Activated effector memory CD4-positive, alpha-beta T cell treated with Interleukin-2 at 50 U/mL for 16 hours (primary cell): ENCODE data around the gene DHCR7.
"Not testable (repeated sequence)": the region's sequence is repeated elsewhere in the genome, so short reads cannot be mapped to it uniquely, and the experiment has no call there.

Experiments used
- DNase-seq: peaks from one replicate; pipeline ENCODE4 v3.0.0-alpha.2; 2020

Gene DHCR7

DNA sequence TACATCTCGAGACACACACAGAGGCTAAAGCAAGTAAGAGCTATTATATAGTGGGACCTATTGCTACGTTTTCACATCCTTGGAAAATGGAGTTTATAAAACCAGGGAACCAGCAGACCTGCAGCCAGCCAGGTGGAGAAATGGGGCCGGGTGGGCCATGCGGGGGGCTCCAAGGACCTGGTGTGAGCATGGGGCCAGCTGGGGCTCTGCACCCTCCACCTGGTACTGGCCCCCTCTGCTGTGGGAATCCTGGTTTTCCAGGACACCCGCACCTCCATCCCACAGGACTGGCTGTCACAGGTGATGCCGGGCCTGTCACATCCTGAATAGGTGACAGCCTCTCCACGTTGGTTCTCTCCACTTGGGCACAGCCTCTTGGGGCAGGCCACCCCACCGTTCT is 11.3 kb downstream of the DHCR7 start:
- DNase-seq = no peak

DNA sequence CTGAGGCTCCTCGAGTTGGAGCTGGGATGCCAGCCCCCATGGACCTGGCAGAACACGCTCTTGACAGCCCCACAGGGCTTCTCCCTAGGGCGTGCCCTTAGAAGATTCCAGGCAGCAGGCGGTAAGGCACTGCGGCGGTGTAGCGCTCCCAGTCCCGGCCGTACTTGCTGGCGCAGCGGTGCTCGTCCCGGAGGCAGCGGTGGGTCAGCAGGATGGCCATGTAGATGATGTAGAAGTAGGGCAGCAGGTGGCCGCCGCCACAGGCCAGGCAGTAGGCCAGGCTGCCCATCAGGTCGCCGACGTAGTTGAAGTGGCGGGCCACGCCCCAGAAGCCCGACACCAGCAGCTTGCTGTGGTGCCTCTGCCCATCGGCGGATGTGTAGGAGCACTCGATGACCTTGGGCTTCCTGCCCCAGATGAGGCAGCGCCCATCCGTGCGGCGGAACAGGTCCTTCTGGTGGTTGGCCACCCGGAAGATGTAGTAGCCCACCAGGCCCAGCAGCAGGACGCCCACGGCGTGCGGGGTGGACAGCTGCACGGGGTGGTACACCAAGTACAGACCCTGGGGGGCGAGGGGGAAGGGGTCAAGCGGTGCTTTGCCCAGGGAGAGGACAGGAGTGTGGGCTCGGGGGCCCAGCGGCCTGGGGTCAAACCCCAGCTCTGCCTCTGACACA is 12.8 kb downstream of the DHCR7 start:
- DNase-seq = no peak

DNA sequence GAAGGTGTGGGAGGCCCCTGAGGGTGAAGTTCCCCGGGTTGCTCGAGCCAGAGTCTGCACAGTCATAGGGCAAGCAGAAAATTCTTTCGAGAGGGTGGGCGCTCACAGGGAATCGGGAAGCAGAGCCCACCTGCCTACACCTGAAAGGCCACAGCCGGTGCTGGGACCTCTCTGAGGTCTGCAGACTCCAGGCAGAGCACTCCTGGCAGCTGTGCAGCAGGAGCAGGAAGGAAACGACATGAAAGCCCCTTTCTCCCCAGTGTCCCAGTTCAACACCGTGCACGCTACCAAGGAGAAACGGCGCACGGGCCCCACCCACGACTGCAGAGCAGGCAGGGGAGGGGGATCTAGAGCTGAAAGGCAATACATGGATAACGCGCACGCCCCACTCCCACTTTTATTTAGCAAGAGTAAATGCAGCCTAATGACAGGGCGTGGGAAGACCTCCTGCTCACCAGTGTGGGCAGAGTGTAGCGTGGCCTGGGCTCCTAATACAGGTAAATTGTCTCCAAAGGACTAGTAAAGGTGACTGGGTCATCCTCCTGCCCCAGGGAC is 13.5 kb downstream of the DHCR7 start:
- no peak for DNase-seq

DNA sequence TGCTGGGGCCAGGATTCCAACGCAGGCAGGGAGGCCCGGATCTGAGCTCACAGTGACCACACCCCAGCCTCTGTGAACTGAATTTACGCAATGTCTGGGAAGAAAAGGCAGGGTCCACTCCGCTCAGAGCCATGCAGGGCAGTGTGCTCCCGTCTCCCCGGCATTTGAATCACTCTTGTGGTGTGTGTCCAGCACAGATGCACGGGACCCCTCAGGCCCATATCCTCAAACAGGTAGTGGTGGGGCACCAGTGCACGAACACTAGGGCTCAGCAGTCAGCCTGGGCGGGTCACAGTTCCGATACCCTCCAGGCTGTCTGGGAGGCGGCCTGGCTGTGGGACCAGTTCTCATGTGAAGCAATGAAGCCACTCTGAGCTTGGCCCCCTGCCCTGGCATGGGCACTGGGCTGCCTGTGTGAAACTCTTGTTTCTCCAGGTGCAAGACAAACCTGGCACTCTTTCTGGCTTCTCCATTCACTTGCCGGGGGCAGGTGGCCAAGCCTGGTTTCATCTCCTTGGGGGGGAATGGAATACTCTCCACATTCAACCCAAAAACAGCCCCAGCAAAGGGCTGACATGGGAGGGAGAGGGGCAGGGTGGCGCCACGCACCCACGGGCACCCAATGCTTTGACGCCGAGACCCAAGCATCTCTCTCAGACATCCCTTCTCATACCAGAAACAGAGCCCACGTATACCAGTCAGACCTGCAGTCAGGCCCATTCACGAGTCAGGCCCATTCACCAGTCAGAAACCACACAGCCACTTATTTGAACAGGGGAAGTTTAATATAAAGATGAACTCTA is 14.3 kb downstream of the DHCR7 start:
- DNase-seq = no peak

DNA sequence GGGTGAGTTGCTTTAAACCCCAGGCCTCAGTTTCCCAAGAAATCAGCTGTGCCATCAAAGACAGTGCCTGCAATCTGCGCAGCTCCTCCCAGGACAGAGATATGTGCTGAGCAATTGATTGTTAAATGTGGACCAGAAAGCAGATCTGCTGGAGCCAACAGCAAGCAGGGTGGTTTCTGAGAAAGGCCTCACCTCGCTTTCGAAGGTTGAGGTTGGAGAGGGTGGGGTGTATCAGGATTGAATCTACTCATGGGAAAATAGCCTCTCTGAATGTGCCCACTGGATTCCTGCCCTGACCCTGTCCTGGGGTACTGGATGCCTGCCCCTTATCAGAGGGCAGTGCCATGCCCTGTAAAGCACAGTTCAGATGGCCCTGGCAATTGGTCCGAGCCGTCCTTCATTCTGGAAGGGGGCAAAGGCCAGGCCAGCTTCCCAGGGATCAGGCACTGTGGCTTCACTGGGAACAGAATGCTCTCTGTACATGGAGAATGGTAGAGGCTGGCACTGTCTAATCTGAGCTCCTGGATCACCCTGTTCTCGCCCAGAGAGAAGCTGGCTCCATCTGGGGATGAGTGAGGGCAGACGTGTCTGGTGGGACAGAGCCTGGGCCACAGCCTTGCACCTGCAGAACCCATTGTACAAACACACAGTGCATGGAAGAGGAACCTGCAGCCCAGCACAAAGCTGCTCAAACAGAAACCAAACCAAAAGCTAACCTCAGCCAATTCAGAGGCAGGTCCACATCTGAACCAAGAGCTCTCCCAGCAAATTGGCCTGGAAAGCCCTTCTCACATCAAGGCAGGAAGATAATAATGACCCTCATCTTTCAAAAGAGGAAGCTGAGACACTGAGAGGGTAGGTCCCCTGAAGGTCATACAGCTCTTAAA is 15.2 kb downstream of the DHCR7 start:
- no peak for DNase-seq

DNA sequence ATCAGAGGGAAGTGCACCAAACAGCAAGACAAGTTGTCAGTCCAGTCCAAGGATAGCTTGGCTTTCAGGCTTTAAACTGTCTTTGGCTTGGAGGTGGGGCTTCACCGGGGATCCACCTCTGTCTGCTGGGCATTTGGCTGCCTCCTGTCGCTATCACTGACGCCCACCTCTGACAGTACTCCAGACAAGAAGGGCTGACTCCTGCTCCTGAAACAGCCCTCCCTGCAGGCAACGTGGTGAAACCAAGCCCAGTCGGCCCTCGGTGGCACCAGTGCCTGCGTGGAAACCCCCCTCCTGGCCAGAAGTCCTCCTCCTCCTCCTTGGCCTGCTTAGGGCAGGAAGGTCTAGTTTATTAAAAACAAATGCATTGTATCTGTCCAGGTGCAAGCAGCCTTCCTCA is 16.9 kb downstream of the DHCR7 start:
- no peak for DNase-seq

DNA sequence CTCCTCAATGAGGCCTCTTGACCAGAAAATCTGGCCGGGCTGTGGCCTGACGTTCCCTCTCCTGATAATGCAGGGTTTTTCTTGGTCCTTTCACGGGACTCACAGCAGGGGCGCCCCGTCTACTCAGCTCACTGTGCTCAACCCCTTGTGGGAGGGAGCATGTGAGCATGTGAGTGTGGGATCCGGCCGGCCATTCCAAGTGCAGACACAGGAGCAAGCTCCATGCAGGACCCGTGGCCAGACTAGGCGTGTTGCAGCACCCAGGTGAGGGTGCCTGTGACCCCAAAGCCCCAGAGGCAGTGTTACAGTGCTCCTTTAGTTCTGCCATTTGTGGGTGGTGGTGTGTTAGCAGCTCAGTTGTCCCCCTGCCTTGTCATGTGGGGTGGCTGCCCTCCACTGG is 18.0 kb downstream of the DHCR7 start:
- DNase-seq = no peak

DNA sequence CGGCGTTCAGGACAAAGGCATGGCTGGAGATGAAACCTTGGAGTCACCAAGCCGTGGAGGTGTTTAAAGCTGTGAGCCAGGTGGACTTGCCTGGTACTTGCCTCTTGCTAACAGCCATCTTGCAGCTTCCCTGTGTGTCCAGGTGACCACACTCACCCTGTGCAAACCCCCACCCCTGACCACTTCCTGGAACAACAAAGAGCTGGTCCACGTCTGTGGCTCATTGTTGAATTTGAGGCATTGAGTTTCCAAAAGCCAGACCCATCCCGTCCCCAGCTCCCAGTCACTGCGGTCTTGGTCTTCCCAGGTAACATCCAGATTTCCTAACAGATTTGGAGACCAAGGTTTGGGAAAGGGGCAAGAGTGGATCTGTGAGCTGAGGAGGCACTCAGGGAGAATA is 18.5 kb downstream of the DHCR7 start:
- DNase-seq = no peak

DNA sequence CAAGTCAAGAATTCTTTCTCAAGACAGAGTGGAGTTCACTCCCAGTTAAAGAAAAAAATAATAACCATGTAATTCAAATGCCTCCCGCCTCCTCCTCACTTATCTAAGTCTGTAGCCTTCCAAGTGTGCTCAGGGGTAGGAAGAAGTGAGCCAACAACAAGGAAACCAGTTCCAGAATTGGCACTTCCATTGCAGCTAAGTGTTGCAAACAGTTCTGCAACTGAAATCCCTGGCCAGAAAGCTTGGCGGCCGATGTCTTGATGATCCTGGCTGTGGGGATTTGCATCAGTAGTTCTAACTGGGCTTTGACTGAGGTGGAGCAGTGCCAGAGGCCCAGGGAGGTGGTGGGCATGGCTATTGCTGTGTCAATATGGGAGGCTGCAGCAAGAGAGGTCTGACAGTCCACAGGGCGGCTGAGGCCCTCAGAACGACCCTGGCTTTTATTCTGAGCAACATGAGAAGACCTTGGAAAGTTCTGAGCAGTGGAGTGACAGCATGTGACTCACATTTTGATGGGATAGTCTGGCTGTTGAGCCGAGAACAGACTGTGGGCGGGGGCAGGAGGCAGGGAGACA is 19.2 kb downstream of the DHCR7 start:
- DNase-seq = no peak

DNA sequence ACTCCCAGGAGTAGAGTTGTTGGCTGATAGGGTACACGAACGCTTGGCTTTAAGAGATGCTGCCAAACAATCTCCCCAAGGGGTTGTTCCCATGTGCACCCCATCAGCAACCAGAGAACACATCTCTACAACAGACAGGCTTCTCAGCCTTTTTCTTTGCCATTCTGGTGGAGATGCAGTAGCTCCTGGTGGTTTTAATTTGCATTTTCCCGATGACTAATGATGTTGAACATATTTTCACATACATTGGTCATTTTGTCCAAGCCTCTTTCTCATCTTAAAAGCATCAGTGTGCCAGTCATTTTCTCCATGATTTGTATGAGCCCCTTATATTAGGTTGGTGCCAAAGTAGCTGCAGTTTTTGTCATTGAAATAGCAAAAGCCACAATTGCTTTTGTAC is 21.8 kb downstream of the DHCR7 start:
- no peak for DNase-seq

DNA sequence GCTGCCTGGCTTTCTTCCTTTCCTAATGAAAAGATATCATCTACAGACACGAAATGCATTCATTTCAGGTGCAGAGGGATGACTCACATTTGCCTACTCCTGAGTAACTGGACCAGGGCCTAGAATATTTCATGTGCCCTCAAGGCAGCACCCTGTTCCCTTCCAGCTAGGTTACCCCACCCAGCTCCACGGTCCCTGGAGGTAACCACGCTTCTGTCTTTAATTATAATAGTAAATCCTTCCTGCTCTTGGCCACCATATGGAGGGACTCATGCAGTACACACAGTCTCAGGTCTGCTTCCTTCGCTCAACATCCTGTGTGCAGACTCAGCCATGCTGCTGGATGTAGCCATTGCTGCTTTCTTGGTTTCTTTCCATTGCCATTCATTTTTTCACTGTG is 22.3 kb downstream of the DHCR7 start:
- DNase-seq = no peak

DNA sequence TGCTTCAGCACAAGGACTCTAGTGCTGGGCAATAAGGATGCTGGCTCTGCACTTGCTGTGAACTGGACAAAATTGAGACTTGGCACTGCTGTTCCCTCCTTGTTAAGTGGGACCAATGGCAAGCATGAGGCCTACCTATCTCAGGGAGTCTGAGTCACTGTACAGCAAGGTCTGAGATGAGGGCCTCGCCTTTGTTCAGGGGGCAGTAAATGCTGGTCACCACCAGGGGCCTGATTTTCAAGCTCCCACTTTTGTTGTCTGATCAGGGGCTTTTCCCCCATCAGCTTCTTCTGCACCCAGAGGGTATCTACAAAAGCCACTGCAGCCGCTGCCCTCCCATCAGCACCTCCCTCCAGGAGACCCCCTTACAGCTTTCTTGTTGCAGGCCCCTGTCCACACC is 22.8 kb downstream of the DHCR7 start:
- no peak for DNase-seq

DNA sequence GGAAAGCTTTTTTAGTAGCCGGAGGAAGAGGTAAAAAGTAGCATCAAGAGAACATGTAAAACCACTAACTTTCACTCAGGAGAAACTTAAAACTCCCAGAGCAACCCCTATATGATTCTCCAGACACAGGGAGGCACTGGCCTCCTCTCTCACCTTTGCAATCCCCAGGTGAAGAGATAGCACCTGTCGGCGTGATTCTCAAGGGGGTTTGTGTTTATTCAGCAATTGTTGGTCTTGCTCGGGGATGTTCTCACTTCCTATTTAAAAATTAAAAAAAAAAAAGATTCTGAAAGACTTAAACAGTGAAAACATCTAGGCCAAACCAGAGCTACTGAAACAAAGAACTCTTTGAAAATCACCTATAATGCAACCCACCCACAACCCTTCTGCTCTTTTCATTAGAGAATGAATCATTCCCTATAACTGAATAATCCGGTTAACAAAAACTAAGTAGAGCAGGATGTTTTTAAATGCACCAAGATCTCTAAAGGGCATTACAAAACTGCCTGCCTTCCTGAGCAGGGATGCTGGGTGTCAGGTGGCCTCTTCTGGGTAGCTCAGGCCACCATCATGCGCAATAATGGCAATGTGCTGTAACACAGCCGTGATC is 24.9 kb downstream of the DHCR7 start:
- DNase-seq = no peak

DNA sequence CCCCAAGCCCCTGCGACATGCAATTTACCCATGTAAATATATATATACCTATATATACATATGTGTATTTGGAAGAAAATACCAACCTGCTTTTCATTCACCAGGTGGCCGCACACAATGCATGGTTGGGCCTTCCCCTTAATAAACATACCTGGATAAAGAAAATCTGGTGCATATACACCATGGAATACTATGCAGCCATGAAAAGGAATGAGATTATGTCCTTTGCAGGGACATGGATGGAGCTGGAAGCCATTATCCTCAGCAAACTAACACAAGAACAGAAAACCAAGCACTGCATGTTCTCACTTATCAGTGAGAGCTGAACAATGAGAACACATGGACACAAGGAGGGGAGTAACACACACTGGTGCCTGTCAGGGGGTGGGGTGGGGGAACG is 25.9 kb downstream of the DHCR7 start:
- DNase-seq = not testable (repeated sequence)

DNA sequence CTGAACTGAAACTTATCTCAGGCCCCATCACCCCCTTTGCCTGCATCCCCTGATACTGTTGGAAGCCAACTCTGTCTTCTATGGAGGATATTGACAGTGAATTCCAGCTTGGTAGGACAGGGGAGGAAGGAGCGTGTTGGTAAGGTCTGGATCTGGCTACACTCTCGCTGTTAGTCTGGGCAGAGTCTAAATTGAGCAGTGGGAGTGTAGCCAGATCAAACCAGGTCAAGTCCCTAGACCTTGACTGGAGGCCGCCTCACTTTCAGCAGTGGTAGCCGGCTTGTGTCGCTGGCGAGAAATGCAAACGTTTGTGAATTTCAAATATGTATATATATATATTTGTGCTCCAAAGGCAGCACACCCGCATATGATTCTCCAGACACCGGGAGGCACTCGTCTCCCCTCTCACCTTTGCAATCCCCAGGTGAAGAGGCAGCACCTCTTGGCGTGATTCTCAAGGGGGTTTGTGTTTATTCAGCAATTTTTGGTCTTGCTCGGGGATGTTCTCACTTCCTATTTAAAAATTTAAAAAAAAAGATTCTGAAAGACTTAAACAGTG is 26.7 kb downstream of the DHCR7 start:
- no peak for DNase-seq

DNA sequence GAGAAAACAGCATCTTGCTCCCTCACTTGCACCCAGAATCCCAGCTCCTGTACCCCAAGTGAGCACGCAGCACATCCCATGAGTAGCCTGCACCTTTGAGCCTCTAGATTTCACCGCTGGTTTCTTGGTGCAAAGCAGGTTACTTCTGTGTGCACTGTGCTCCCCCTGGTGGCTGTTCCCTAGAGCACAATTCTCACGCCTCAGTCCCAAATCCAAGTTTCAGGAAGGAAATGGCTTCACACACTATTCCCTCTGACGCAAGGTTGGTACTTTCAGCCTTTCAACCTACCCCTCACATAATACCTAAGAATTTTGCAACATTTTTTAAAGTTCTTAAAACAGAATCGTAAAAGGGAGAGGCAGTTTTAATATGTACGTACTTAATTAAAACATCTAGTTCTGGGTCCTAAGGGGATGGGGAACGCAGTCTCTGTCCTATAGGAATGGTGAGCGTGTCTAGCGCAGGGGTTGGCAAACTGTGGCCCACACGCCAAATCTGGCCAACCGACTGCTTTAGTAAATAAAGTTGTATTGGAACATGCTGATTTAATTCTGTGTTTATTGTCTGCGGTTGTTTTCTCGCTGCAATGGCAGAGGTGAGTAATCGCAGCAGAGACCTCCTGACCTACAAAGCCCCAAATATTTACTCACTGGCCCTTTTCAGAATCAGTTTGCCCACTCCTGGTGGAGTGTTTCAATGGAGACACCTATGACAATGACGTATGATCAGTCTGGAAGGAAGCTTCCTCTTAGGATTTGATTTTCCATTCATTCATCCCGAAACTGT is 27.5 kb downstream of the DHCR7 start:
- no peak for DNase-seq

DNA sequence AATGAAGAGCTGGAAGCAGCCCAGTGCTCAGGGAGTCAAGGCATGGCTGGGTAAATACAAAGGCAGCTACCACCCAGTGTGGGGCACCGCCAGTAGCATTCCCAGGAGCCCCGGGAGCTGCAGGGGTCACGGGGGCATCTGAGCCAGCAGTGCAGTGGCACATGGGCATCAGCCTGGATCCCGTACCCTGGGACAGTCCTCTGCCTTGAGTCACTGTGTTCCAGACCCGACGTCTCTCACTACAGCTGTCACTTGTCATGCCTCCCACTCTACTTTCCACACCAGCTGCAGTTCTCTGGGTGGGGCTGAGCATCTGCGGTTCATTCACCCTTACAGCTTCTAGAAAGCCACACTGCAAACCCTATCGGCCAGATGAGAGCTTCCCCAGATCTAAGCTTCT is 29.6 kb downstream of the DHCR7 start:
- no peak for DNase-seq

DNA sequence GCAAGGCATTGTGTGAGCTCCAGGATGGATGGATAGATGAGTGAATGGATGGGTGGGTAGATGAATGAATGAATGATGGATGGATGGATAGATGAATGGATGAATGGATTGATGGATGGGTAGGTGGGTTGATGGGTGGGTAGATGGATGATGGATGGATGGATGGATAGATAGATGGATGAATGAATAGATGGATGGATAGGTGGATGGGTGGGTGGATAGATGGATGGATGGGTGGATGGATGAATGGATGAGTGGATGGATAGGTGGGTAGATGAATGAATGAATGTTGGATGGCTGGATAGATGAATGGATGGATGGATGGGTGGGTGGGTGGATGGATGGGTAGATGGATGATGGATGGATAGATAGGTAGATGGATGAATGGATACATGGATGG is 33.5 kb downstream of the DHCR7 start:
- DNase-seq = no peak

DNA sequence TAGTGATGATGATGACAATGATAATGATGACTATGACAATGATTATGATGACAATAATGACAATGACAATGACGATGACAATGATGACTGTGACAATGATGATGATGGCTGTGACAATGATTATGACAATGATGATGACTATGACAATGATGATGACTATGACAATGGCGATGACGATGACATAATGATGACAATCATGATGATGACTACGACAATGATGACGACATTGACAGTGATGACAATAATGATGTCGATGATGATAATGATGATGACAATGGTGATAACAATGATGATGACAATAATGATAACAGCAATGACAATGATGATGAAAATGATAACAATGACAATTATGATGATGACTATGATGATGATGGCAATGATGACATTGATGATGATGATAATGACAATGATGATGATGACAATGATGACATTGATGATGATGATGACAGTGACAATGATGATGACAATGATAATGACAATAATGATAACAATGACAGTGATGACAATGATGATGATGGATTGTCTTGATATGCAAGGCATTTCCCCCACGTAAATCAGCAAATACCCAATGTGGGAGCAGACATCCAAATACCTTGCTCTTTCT is 37.7 kb downstream of the DHCR7 start:
- DNase-seq = no peak

DNA sequence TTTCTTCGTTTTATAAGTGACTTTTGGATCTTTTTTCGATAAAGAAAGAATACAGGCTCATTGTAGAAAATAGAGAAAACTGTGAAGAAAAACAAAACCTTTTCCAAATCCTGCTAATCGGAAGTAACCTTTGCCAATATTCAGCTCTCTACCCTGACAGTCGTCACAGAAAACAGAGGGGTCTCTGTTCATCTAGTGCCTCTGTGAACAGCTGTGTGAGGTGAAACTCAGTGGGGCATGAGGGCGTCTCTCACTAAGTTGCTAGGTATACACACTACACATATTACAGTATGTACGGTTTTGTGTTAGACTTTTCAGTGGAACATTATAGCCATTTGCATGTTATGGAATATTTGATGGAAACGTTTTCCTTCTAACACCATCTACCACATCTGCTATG is 39.4 kb downstream of the DHCR7 start:
- DNase-seq = no peak

DNA sequence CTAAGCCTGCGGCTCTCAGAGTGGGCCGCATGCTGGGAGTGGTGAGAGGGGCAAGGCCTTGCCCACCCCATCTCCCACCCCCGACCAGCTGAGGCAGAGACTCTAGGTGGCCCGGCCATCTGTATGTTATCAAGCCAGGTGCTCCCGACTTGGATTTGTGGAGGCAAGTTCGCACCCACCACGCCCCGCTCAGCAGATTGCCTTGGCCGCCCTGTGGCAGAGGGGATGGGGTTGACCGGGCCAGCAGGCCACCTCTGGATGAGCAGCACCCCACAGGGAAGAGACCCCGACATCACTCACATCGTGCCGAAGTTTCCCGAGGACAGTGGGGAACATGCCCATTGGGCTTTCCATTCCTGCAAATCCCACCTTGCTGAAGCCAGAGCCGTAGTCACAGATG is 40.8 kb downstream of the DHCR7 start:
- DNase-seq = no peak
